SK-N-MC (cell line): Measurements from ENCODE around the gene MRPS34.
A peak's percentile ranks its signal among the peaks of the same experiment; 100 is the strongest.

Experiments used
- DNase-seq: peaks from one replicate; pipeline ENCODE4 v3.0.0-alpha.2; 2011; ENCODE audit warnings: low read depth, low spot score
- H3K27ac ChIP-seq: fragments of 200-600 bp; sonication (generic); 2 replicates; pipeline ENCODE4 v1.5.1; 2016; ENCODE audit warnings: mixed run types
- H3K36me3 ChIP-seq: fragments of 200-600 bp; sonication (generic); 2 replicates; pipeline ENCODE4 v1.6.1; 2017; ENCODE audit warnings: antibody characterized with exemption, low read length, mixed read lengths; ENCODE audit not compliant: insufficient read depth
- H3K4me3 ChIP-seq: fragments of 200-600 bp; sonication (generic); 2 replicates; pipeline ENCODE4 v1.5.1; 2016
- H3K9ac ChIP-seq: fragments of 200-600 bp; sonication (generic); 2 replicates; pipeline ENCODE4 v1.8.0; 2017; ENCODE audit warnings: mixed run types, mixed read lengths; ENCODE audit not compliant: insufficient read length
- H3K9me3 ChIP-seq: fragments of 200-600 bp; sonication (generic); 2 replicates; pipeline ENCODE4 v1.6.1; 2017; ENCODE audit warnings: low read depth, mild to moderate bottlenecking, antibody characterized with exemption, low read length, moderate library complexity, mixed read lengths
- EZH2 ChIP-seq: fragments of 200-600 bp; sonication (generic); IDR thresholded peaks from one replicate; pipeline ENCODE4 v1.6.1; 2017; ENCODE audit warnings: antibody characterized with exemption
- FOXP2 ChIP-seq: optimal IDR thresholded peaks from 2 replicates; pipeline ENCODE3; 2011; ENCODE audit warnings: mild to moderate bottlenecking, moderate library complexity; ENCODE audit not compliant: insufficient read depth; ENCODE audit errors: extremely low read length, control extremely low read depth
- POLR2AphosphoS5 ChIP-seq: IDR thresholded peaks from 2 replicates; pipeline ENCODE4 v1.6.1; 2012; ENCODE audit warnings: mild to moderate bottlenecking, low read depth, low read length, borderline replicate concordance

MRPS34 gene

DNA sequence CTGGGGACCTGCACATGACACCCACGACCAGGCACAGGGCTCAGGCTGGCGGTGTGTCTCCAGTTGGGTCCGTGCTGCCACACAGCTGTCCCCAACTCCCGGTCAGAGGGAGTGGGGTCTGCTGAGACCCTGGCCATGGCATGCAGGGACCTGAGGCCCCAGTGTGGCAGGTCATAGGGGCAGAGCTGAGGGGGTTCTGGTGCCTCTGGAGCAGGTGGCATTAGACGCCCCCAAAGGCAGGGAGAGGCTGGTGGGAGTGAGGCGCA lies 14.1 kb upstream of the MRPS34 start:
- H3K9me3 ChIP-seq: no peaks in the 10 kb centered on the region
- TF ChIP-seq FOXP2 (no peak), POLR2AphosphoS5 (no peak), EZH2 (no peak)
- no peaks in the 10 kb centered on the region; the same call in 1 of the 2 replicates for H3K36me3 ChIP-seq
- DNase-seq: no peak
- H3K27ac ChIP-seq: no peak overlapping the region
- no peak overlapping the region for H3K4me3 ChIP-seq
- H3K9ac ChIP-seq: no peak overlapping the region

DNA sequence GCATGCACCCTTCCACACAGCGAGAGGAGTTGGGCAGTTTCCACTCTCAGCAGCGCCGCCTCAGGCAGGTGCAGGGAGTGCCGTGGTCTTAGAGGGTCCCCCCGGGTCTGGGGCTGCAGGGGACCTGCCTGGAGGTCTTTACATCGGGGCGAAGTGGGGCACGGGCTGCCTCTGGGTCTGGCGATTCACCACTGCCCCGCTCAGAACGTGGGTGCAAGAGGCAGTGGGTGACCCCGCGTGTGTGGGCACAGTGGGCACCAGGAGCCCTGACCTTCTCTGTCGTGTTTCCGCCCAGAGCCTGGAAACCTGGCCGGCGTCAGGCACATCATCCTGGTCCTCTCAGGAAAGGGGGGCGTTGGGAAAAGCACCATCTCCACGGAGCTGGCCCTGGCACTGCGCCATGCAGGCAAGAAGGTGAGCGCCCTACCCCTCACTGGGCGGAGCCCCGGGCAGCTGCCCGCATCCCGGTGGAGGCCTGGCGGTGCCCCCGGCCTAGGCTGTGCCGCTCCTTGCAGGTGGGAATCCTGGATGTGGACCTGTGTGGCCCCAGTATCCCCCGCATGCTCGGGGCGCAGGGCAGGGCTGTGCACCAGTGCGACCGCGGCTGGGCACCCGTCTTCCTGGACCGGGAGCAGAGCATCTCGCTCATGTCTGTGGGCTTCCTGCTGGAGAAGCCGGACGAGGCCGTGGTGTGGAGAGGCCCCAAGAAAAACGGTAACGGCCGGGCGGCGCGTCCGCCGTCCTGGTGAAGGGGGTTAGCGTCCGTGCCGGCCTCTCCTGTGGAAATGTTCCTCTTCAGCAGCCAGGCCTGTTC lies 13.5 kb upstream of the MRPS34 start:
- Histone ChIP-seq H3K9ac (no peak overlapping the region), H3K4me3 (no peak overlapping the region), H3K36me3 (no peaks in the 10 kb centered on the region; the same call in 1 of the 2 replicates), H3K9me3 (no peaks in the 10 kb centered on the region), H3K27ac (no peak overlapping the region)
- DNase-seq: no peak
- TF ChIP-seq POLR2AphosphoS5 (no peak), EZH2 (no peak), FOXP2 (no peak)

DNA sequence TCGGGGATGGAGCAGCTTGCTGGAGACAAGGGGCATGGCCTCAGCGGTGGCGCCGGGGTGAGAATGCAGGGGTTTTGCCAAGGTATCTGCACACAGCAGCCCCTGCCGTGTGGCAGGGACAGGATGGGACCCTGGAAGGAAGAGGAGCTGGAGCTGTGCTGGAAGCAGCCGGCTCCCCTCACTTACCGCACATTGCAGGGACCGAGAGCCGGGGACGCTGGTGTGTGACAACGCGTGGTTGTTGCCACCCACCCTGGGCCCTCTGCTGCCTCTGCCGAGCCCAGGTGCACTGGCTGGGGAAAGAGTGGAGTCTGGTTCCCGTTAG lies 12.9 kb upstream of the MRPS34 start:
- no peak overlapping the region for H3K4me3 ChIP-seq
- DNase-seq: no peak
- no peaks in the 10 kb centered on the region for H3K9me3 ChIP-seq
- no peak overlapping the region for H3K9ac ChIP-seq
- no peak for TF ChIP-seq EZH2
- no peak for TF ChIP-seq FOXP2
- no peak for TF ChIP-seq POLR2AphosphoS5
- no peaks in the 10 kb centered on the region; the same call in 1 of the 2 replicates for H3K36me3 ChIP-seq
- no peak overlapping the region for H3K27ac ChIP-seq

DNA sequence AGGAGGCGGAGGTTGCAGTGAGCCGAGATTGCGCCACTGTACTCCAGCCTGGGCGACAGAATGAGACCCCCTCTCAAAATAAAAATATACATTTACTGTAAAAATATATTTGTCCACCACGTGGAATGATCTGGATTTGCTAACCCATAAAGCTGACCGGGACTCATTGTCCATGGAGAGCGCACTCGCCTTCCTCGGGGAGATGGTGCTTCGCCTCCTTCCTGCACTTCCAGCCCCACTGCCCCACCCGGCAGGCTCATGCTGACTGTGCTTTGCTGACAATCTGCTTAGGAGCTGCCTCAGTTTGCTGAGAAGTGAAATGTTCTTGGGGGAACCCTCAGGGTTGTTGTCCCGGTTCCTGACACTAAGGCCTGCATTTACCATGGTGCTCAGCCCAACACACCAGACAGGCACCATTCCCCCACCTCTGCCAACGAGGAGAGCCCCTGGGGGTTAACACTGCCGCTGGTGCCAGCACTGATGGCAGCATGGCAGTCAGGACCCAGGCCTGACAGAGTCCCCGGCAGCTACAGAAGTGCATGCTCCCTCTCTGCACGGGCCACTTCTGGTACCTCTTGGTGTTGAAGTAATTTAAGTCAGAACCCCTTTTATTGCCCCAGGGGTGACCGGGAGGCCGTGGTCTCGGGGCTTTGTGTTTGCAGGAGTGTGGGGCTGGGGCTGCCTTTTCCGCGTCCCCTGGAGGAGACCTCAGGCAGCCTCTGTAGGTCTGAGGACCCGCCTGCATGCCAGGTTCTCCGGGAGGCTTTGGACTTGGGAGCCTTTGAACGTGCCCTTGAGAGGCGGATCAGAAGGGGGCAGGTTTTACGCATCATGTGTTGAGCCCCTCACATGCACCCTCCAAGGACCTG lies 12.3 kb upstream of the MRPS34 start:
- H3K27ac ChIP-seq: no peak overlapping the region
- TF ChIP-seq EZH2 (no peak), POLR2AphosphoS5 (no peak), FOXP2 (no peak)
- H3K36me3 ChIP-seq: no peaks in the 10 kb centered on the region; the same call in 1 of the 2 replicates
- H3K9ac ChIP-seq: no peak overlapping the region
- DNase-seq: no peak
- H3K4me3 ChIP-seq: no peak overlapping the region
- no peaks in the 10 kb centered on the region for H3K9me3 ChIP-seq

DNA sequence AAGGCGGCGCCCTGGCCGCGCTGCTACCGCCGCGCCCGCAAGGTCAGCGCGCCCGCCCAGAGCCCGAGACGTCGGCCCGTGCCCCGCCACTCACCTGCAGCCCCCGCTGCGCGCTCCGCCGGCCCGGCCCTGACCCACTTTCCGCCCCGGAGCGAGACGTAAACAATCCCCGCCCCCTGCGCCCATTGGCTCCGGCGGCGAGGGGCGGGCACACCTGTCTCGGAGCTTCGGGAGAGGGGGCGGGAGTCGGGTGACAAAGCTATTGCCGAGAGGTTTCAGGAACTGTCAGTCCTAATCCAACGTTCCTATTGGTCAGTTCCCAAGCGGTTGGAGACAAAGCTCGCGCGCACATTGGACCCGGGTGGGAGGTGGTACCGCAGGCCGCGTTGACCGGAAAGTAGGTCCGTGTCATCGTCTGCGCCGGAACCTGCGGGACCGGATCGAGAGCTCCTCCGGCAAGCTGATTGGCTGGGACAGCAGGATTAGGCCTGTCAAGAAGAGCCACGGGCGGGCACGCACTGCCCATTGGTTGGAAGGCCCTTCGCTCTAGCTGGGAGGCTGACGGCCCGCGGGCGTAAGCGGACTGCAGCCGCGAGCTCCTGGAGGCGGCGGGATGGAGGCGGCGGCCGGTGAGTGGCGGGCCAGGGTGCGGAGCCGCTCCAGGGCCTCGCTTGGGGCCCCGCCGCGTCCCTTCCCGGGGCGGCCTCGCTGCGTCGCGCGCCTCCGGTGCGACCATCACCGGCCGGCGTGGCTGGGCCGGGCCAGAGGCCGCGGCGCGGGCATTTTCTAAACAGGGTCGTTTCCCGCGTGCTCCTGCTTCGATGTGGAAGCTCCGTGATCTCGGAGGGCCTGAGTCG lies 9.7 kb upstream of the MRPS34 start, which contains the start of the genes NUBP2 and SPSB3:
Gene NUBP2, plus strand, starts transcription at position 553 of the 857 bp plus-strand sequence. Its CDS starts 61 bp downstream, at position 614.
Gene SPSB3, minus strand, starts transcription at position 164 of the 857 bp plus-strand sequence. CDS start 1,088 bp downstream, outside the sequence.
- peak within 1 kb of the TSS; percentile 78 for H3K9ac ChIP-seq
- H3K36me3 ChIP-seq: no peaks in the 10 kb centered on the region; the same call in 1 of the 2 replicates
- H3K27ac ChIP-seq: peak within 1 kb of the TSS; percentile 52; the same call in 1 of the 2 replicates
- peak; percentile 58 for TF ChIP-seq FOXP2
- no peak for TF ChIP-seq EZH2
- TF ChIP-seq POLR2AphosphoS5: peak; percentile 66; the same call in 1 of the 2 replicates
- H3K4me3 ChIP-seq: peak within 1 kb of the TSS; percentile 92
- DNase-seq: peak; percentile 99
- H3K9me3 ChIP-seq: no peaks in the 10 kb centered on the region

DNA sequence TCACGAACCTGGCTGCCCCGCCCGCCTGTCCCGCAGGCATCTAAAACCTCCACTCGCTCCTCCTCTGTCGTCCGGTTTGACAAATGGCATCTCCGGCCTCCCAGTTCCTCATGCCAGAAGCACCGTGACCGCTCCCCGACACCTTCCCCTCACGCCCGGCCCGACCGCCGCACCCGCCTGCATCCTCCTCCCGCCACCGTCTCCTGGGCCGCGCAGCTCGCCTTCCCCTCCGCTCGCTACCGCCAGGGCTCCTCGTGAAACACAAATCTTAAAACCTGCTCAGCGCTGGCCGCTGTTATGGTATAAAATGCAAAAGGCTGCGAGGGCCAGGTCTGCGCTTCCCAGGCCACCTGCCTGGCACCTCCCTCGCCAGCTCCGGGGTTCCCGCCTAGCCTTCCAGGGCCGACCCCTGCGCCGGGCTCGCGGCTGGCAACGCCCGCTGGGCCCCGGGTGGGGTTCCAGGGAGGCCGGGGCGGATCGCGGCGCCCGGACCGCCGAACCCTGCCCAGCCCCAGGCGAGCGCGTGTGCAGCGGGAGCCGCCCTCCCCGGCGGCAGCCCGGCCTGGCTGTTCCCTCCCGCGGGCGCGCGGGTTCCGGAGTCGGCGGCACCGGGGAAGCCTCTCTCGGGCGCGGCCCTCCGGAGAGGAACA lies 8.9 kb upstream of the MRPS34 start:
- Histone ChIP-seq H3K9ac (peak overlapping the region; percentile 76), H3K9me3 (no peaks in the 10 kb centered on the region), H3K4me3 (peak overlapping the region; percentile 92), H3K36me3 (no peaks in the 10 kb centered on the region; the same call in 1 of the 2 replicates), H3K27ac (no peak overlapping the region)
- no peak for DNase-seq
- no peak for TF ChIP-seq FOXP2
- TF ChIP-seq POLR2AphosphoS5: no peak
- TF ChIP-seq EZH2: no peak

DNA sequence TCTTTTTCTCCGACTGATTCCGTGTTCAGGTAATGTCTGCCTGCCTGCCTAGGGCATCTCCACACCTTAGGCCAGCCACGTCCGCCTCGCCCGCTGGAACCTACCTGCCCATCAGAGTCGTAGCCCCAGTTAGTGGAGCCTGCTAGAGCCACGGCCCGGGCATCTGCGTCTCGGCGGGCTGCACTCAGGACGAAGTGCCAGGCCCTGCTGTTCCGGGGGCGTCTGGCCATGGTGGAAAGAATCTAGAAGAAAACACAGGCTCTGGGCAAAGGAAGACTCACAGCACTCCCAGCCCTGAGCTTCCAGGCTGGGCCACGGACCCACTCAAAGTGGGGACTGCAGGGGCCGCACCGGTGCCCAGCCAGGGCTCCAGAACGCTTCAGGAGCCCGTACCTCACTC lies 8.3 kb upstream of the MRPS34 start:
- H3K27ac ChIP-seq: no peak overlapping the region
- peak overlapping the region; percentile 76 for H3K9ac ChIP-seq
- no peaks in the 10 kb centered on the region for H3K9me3 ChIP-seq
- peak overlapping the region; percentile 92 for H3K4me3 ChIP-seq
- TF ChIP-seq EZH2 (no peak), POLR2AphosphoS5 (no peak; the same call in 1 of the 2 replicates)
- DNase-seq: no peak
- H3K36me3 ChIP-seq: no peaks in the 10 kb centered on the region; the same call in 1 of the 2 replicates

DNA sequence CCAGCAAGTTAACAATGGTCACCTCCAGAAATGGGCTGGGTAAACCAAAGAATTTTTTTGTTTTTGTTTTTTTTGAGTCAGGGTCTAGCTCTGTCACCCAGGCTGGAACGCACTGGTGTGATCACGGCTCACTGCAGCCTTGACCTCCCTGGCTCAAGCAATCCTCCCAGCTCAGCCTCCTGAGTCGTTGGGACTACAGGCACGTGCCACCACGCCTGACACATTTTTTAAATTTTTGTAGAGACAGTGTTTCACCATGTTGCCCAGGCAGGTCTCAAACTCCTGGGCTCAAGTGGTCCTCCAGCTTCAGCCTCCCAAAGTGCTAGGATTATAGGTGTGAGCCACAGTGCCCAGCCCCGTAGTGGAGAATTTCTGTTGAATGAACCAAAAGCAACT lies 7.7 kb upstream of the MRPS34 start:
- DNase-seq: no peak
- TF ChIP-seq EZH2 (no peak), POLR2AphosphoS5 (no peak), FOXP2 (no peak)
- no peaks in the 10 kb centered on the region for H3K9me3 ChIP-seq
- H3K9ac ChIP-seq: no peak overlapping the region
- H3K36me3 ChIP-seq: no peaks in the 10 kb centered on the region; the same call in 1 of the 2 replicates
- no peak overlapping the region for H3K4me3 ChIP-seq
- no peak overlapping the region for H3K27ac ChIP-seq
